WI38 (cell line): ENCODE results near the gene NCBP2.

Experiments
- H3K4me3 ChIP-seq: 2 replicates; pipeline ENCODE4 v1.5.1; 2011; ENCODE audit warnings: low read depth, mild to moderate bottlenecking, control low read depth, low read length
- CTCF ChIP-seq: IDR thresholded peaks from 2 replicates; pipeline ENCODE4 v1.5.1; 2012; ENCODE audit warnings: low read depth, mild to moderate bottlenecking, control low read depth, low read length

NCBP2 gene

GRCh38 chr3:196974661-196975060 lies 32.3 kb upstream of the NCBP2 start:
- TF ChIP-seq CTCF, result no peak

GRCh38 chr3:196971094-196971698 lies 28.9 kb upstream of the NCBP2 start:
- H3K4me3 ChIP-seq, result no peak overlapping the region
- no peak for TF ChIP-seq CTCF

More at GRCh38 chr3:196974661-196975060, 32.3 kb upstream of the NCBP2 start:
- H3K4me3 ChIP-seq, result no peak overlapping the region

GRCh38 chr3:196970547-196971093 lies 28.3 kb upstream of the NCBP2 start:
- TF ChIP-seq CTCF, result no peak
- H3K4me3 ChIP-seq, result no peak overlapping the region

DNA sequence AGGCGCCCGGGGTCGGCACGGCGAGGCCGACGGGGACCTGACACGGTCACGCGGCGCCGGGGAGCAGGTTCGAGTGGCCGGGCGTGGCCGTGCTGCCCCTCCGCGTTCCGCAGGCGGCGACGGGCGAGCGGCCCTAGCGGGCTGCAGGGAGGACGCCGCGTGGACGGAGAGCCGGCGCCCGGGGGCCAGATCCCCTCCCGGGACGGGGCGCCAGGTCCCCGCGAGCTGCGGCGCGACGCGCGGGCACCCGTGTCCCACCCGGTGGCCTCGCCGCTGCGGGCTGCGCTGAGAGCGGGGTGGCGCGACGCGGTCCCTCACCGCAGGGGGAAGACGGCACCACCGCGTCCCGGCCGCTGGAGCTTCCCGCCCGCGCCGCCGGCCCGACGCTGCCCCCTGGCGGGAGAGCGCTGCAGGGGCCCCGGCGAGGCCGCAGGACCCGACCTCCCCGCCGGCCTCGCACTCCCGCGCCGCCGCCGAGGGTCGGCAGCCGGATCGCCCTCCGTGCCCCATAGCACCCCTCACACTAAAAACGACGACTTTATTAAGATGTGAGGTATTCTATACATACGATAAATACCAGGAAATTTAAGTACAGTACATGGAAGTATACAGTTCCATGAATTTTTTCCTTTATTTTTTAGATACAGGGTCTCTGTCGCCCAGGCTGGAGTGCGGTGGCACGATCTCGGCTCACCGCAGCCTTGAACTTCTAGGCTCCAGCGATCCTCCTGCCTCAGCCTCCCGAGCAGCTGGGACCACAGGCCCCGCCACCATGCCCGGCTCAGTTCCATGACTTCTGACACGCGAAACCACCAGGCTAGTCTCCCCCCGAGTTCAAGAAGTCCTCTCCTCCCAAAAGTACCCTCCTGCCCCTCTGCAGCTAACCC lies 27.6 kb upstream of the NCBP2 start:
- peak overlapping the region; percentile 54 for H3K4me3 ChIP-seq
- peak; percentile 23; the same call in 1 of the 2 replicates for TF ChIP-seq CTCF

- peak overlapping the region; percentile 54 for H3K4me3 ChIP-seq
- TF ChIP-seq CTCF, result no peak
These were observed 26.9 kb upstream of the NCBP2 start for GRCh38 chr3:196969134-196969659.

DNA sequence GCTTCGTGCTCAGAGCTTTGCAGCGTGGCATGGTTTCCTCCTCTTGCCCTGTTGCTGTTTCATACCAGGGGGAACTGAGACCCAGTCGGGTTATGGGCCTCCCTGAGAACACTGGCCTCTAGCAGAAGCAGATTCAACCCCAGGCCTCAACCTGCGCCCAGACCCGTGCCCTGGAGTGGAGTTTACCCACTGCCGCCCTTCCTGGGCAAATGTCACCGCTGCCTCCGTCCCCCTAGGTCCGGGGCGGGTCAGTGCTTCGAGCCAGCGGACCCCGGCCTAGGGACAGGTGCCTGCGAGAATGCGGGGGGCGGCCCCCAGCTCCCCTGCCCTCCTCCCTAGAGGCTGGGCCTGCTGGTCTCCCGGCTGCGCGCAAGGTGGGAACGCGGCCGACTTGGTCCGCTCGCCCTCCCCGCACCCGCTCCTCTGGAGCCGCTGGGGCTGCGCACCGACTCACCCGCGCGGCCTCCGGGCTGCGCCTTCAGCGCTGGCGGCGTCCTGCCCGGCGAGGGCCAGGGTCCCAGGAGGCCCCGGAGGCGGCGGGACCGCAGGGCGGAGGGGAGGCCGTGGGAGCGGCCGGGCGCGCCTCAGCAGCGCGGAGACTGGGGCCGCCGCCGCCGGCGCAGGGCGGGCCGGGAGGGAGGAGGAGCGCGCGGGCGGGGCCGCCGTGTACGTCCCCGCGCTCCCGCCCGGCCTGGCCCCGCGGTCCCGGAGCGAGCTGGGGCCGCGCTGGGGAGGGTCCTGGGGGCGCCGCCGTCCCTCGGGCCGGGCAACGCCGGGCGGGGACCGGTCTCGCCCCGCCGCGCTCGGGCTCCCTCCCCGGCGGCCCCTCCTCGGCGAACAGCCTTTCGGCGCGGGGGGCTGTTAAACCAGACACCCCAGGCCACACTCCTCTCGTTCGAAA lies 26.2 kb upstream of the NCBP2 start, which contains the start of gene PIGZ:
PIGZ (minus strand) TSS at position 601 of the 901 bp plus-strand sequence. CDS start 16,802 bp downstream, outside the sequence.
- H3K4me3 ChIP-seq, result peak within 1 kb of the TSS; percentile 54
- no peak for TF ChIP-seq CTCF
